ENCODE measurements around the gene HES3.
A peak's percentile ranks its signal among the peaks of the same experiment; 100 is the strongest.

Gene HES3

GRCh38 chr1:6246497-6247467 is 2.8 kb downstream of the HES3 start:
- Histone ChIP-seq H3K36me3 (ENCODE audit: insufficient read depth, low read length) (no peaks in the 10 kb centered on the region), H3K9me3 (ENCODE audit: control insufficient read depth, insufficient read depth, low read length) (no peaks in the 10 kb centered on the region), H3K4me1 (ENCODE audit: insufficient read depth, low read length) (no peaks in the 10 kb centered on the region; the same call in 1 of the 2 replicates), H3K9ac (ENCODE audit: low read depth, low read length) (peak overlapping the region; percentile 55; the same call in 1 of the 2 replicates)

GRCh38 chr1:6247651-6248050 is 3.7 kb downstream of the HES3 start:
- H3K9ac ChIP-seq (ENCODE audit: low read depth, low read length): no peak overlapping the region
- no peaks in the 10 kb centered on the region for H3K9me3 ChIP-seq (ENCODE audit: control insufficient read depth, insufficient read depth, low read length)
- no peaks in the 10 kb centered on the region for H3K36me3 ChIP-seq (ENCODE audit: insufficient read depth, low read length)
- no peaks in the 10 kb centered on the region; the same call in 1 of the 2 replicates for H3K4me1 ChIP-seq (ENCODE audit: insufficient read depth, low read length)

DNA sequence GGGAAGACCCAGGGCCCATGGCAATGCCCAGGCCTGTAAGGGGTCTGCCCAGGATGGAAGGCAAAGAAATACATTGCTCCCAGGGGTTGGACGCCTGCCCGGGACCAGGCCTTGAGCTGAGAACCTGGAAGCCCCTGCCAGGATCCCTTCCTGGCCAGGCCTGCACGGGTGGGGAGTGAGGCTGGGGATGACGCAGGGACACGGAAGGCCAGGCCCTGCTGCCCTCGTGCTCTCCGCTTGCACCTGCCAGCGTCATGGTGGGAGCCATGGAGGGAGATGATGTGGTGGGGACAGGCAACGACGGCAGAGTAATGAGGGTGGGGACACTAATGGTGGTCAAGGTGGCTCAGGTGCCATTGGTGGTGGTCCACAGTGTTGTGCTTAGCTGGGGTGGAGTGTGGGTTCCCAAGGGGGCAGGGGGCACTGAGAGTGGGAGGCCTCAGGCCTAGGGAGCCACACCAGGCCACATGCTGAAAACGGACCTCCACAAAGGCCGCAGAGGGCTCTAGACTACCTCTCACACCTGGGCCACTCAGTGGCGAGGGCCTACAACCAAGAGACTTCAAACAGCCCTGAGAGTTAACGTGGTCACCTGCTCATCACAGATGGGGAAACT is 4.3 kb downstream of the HES3 start:
- Histone ChIP-seq H3K4me1 (ENCODE audit: insufficient read depth, low read length) (no peaks in the 10 kb centered on the region; the same call in 1 of the 2 replicates), H3K9ac (ENCODE audit: low read depth, low read length) (no peak overlapping the region), H3K9me3 (ENCODE audit: control insufficient read depth, insufficient read depth, low read length) (no peaks in the 10 kb centered on the region), H3K36me3 (ENCODE audit: insufficient read depth, low read length) (no peaks in the 10 kb centered on the region)

GRCh38 chr1:6248932-6249738 is 5.2 kb downstream of the HES3 start:
- Histone ChIP-seq H3K36me3 (ENCODE audit: insufficient read depth, low read length) (no peaks in the 10 kb centered on the region), H3K4me1 (ENCODE audit: insufficient read depth, low read length) (no peaks in the 10 kb centered on the region; the same call in 1 of the 2 replicates), H3K9me3 (ENCODE audit: control insufficient read depth, insufficient read depth, low read length) (no peaks in the 10 kb centered on the region), H3K9ac (ENCODE audit: low read depth, low read length) (peak overlapping the region; percentile 38; the same call in 1 of the 2 replicates)

DNA sequence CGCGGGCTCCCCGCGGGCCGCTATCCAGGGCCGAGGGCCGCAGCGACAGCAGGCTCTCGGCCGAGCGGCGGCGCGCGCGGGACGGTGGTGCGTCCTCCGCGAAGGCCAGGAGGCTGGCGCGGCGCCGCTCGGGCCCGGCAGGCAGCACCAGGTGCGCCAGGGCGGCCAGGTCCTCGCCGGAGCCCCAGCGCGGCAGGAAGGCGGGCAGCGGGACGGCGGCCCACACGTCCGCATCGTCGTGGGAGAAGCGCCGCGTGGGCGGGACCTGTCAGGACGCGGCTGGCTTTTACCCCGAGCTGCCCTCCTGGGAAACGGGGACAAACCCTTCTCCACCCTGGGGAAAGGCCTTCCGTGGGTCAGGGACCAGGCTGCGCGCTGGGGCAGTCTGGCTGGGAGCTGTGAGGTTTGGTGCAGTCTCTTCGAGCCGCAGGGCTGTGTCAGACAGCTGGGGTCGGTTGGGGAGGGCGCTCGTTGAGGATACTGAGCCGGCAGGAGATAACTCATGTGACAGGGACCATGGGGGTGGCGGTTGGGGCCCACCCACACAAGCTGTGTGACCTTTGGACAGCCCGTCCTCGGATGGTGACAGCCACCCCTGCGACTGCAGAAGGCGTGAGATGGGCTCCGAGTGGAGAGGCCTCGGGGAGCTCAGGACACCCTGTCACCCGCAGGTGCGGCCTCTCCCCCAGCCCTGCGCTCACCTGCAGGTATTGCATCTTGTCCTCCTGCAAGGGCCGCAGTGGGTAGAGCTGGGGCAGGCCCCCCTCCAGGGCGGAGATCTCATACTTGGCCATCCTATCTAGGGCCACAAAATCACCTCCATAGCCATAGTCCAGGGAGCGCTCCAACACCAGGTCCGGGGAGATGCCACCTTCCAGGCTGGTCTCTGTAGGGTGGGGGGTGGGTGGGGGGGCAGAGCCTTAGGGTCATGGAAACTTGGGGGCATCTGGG is 6.0 kb downstream of the HES3 start:
- no peaks in the 10 kb centered on the region for H3K36me3 ChIP-seq (ENCODE audit: insufficient read depth, low read length)
- no peaks in the 10 kb centered on the region for H3K9me3 ChIP-seq (ENCODE audit: control insufficient read depth, insufficient read depth, low read length)
- no peaks in the 10 kb centered on the region; the same call in 1 of the 2 replicates for H3K4me1 ChIP-seq (ENCODE audit: insufficient read depth, low read length)
- peak overlapping the region; percentile 40; the same call in 1 of the 2 replicates for H3K9ac ChIP-seq (ENCODE audit: low read depth, low read length)

DNA sequence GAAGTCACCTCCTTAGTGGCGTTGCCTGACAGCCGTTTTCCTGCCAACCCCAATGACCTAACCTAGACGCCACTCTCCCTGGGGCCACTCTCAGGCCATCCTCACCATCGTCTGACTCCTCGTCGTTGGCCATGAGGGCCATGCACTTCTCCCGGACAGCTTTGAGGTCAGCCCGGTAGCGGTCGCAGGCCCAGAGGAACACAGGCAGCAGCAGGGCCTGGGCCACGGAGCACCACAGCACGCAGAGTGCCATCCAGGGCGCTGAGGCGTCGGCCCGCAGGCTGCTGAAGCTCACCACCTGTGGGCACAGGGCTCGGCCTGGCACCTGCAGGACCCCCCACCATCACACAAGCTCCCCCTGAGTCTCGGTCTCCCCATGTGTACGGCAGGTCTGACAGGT is 7.3 kb downstream of the HES3 start:
- no peaks in the 10 kb centered on the region; the same call in 1 of the 2 replicates for H3K4me1 ChIP-seq (ENCODE audit: insufficient read depth, low read length)
- no peaks in the 10 kb centered on the region for H3K36me3 ChIP-seq (ENCODE audit: insufficient read depth, low read length)
- H3K9ac ChIP-seq (ENCODE audit: low read depth, low read length): no peak overlapping the region
- no peaks in the 10 kb centered on the region for H3K9me3 ChIP-seq (ENCODE audit: control insufficient read depth, insufficient read depth, low read length)

DNA sequence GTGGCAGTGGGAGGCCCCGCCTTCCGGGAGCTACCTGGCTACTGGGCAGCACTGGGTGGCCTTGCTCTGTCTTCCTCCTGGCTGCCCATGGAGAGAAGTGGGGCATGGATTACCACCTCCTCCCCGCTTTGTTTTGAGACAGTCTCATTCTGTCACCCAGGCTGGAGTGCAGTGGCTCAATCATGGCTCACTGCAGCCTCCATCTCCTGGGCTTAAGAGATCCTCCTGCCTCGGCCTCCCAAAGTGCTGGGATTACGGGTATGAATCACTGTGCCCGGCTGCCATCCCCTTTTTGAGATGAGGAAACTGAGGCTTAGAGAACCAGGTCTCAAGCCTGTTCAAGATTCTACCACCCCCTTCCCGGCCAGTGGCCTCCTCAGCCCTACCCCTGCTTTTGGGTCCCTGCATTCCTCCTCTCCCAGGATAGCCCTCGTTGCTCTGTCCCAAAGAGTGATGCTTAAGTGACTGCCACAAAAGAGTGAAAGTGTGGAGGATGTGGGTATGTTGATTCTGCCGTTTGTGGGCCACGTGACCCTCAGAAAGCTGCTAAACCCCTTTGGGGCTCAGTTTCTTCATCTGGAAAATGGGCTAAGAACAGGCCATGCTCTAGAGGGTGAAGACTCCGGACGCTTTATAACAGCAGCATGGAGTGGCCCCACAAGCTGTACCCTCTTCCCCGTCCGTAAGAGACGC is 7.8 kb downstream of the HES3 start:
- H3K36me3 ChIP-seq (ENCODE audit: insufficient read depth, low read length): no peaks in the 10 kb centered on the region
- H3K9ac ChIP-seq (ENCODE audit: low read depth, low read length): no peak overlapping the region
- H3K4me1 ChIP-seq (ENCODE audit: insufficient read depth, low read length): no peaks in the 10 kb centered on the region; the same call in 1 of the 2 replicates
- no peaks in the 10 kb centered on the region for H3K9me3 ChIP-seq (ENCODE audit: control insufficient read depth, insufficient read depth, low read length)

GRCh38 chr1:6252374-6252710 is 8.4 kb downstream of the HES3 start:
- Histone ChIP-seq H3K9me3 (ENCODE audit: control insufficient read depth, insufficient read depth, low read length) (no peaks in the 10 kb centered on the region), H3K36me3 (ENCODE audit: insufficient read depth, low read length) (no peaks in the 10 kb centered on the region), H3K9ac (ENCODE audit: low read depth, low read length) (no peak overlapping the region), H3K4me1 (ENCODE audit: insufficient read depth, low read length) (no peaks in the 10 kb centered on the region; the same call in 1 of the 2 replicates)

DNA sequence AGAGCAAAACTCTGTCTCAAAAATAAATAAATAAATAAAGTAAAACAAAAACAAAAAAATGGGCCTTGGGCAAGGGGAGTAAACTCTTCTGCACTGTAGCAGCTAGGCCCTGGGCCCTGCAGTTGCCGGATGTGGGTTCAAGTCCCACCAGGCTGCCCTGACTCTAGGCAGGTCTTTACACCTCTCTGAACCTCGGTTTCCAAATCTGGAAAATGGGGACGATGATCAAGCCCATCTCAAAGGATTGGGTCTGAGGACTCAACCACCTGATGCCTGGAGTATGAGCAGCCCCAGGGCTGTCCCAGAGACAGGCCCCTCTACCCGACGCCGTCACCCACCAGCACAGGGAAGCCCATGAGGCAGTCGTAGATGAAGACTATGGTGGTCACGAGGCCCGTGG is 9.4 kb downstream of the HES3 start:
- no peaks in the 10 kb centered on the region for H3K36me3 ChIP-seq (ENCODE audit: insufficient read depth, low read length)
- no peaks in the 10 kb centered on the region for H3K9me3 ChIP-seq (ENCODE audit: control insufficient read depth, insufficient read depth, low read length)
- H3K9ac ChIP-seq (ENCODE audit: low read depth, low read length): no peak overlapping the region
- no peaks in the 10 kb centered on the region; the same call in 1 of the 2 replicates for H3K4me1 ChIP-seq (ENCODE audit: insufficient read depth, low read length)

GRCh38 chr1:6254691-6255090 is 10.7 kb downstream of the HES3 start:
- peaks cover 2% of the 10 kb centered on the region; the same call in 1 of the 2 replicates for H3K4me1 ChIP-seq (ENCODE audit: insufficient read depth, low read length)
- H3K9me3 ChIP-seq (ENCODE audit: control insufficient read depth, insufficient read depth, low read length): no peaks in the 10 kb centered on the region
- H3K36me3 ChIP-seq (ENCODE audit: insufficient read depth, low read length): no peaks in the 10 kb centered on the region
- no peak overlapping the region for H3K9ac ChIP-seq (ENCODE audit: low read depth, low read length)

DNA sequence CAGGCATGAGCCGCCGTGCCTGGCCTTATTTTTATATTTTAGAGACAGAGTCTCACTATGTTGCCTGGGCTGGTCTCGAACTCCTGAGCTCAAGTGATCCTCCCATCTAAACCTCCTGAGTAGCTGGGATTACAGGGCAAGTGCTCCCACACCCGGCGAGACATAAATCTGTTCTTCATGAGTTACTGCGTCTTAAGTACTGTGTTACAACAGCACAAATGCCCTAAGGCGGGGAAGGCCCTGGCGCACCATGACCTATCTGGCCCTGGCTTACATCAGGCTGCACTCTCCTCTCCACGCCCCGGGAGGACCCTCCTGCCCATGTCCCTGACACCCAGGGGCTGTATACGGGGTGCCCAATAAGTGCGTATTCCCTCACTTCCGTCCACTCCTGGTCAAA is 12.7 kb downstream of the HES3 start:
- Histone ChIP-seq H3K9ac (ENCODE audit: low read depth, low read length) (no peak overlapping the region), H3K36me3 (ENCODE audit: insufficient read depth, low read length) (no peaks in the 10 kb centered on the region), H3K9me3 (ENCODE audit: control insufficient read depth, insufficient read depth, low read length) (no peaks in the 10 kb centered on the region), H3K4me1 (ENCODE audit: insufficient read depth, low read length) (peaks cover 3% of the 10 kb centered on the region; the same call in 1 of the 2 replicates)

DNA sequence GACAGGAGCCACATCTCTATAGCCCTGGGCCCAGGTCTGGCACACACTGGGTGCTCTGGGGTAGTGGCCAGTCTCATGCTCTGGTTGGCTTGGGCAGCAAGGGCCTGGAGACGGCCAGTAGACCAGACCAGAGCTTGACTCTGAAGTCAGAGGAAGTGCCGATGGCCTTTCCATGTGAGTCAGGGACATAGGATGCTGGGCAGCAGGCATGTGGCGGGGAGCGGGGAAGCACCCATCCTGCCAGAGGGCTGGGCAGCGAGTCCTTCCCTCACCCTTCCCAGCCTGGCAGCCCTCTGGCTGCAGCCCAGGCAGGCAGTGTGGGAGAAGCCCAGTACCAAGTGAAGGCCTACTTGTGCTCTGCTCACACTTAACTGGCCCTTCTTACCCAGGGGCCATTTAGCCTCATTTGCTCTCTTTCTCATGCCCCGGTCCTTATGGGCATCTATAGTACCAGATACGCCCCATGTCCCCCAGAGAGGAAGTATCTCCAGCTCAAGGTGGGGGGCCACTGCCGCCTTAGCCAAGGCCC is 13.6 kb downstream of the HES3 start:
- no peaks in the 10 kb centered on the region for H3K9me3 ChIP-seq (ENCODE audit: control insufficient read depth, insufficient read depth, low read length)
- H3K36me3 ChIP-seq (ENCODE audit: insufficient read depth, low read length): no peaks in the 10 kb centered on the region
- H3K9ac ChIP-seq (ENCODE audit: low read depth, low read length): no peak overlapping the region
- peaks cover 6% of the 10 kb centered on the region; the same call in 1 of the 2 replicates for H3K4me1 ChIP-seq (ENCODE audit: insufficient read depth, low read length)

DNA sequence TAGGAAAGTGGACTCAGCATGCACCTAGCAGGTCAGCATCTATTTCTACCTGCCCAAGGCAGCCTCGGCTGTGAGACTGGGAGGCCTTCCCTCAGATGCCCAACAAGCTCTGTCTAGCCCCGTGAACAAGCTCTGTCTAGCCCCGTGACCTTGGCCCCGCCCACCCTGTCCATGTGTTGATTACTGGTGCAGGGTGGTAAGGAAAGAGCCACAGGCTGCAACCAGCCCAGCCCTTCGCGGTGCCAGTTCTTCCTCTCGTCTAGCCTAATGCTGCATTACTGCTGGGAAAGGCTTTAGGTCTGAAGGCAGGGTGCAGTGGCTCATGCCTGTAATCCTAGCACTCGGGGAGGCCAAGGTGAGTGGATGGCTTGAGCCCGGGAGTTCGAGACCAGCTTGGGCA is 14.7 kb downstream of the HES3 start:
- H3K36me3 ChIP-seq (ENCODE audit: insufficient read depth, low read length): no peaks in the 10 kb centered on the region
- H3K9me3 ChIP-seq (ENCODE audit: control insufficient read depth, insufficient read depth, low read length): no peaks in the 10 kb centered on the region

More for the DNA sequence above, 14.7 kb downstream of the HES3 start:
- peaks cover 6% of the 10 kb centered on the region; the same call in 1 of the 2 replicates for H3K4me1 ChIP-seq (ENCODE audit: insufficient read depth, low read length)
- no peak overlapping the region for H3K9ac ChIP-seq (ENCODE audit: low read depth, low read length)

Data from ES-I3 (cell line).